ENCODE data around the gene RASSF3.

RASSF3 gene

DNA sequence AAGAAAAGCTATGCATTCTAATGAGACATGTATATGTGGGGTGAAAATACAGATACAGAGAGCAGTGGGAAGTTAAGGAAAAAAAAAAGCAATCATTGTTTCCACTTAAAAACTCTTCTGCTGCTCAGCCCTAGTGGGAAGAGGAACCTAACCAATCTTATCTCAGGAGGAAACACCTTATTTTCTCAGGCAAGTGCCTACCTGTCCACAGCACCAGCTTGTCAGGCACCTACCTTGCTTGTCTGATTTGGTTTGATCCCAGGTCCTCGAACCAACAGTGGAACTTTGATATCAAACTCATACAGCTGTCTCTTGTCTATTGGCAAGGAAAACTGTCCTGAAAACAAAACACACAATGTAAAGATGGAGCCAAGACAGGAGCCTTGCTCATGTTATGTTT, 126.5 kb downstream of the RASSF3 start:
- no peak for DNase-seq

DNA sequence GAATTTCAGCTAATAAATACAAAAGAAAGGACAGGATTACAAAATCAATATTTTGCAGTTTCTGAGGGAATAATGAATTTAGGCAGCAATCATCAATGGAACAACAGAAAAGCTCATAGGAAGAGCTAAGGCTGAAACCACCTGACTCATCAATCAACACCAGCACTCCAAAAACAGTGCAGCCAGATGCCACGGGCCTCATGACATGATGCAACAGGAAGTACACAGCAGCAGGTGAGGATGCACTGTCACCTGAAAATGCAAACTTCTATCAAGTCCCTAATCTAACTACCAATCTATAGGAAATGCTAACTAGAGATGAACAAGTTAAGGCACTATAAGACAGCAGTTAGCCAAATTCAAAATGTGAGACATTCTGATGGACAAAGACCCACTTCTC, 127.2 kb downstream of the RASSF3 start:
- no peak for DNase-seq

DNA sequence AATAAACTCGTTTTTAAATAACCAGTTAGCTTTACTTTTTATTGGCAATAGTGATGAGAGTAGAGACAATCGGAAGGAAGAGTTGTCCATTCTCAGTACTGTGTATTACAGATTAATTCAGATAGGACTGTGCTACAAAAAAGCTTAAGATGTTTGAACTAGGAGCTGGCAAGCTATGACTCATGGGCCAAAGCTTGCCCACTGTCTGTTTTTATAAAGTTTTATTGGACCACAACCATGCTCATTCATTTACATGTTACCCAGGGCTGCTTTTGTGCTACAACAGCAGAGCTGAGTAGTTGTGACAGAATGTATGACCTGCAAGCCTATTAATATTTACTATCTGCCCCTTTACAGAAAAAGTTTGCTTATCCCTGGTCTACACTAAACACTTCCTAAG, 129.5 kb downstream of the RASSF3 start:
- DNase-seq: no peak

DNA sequence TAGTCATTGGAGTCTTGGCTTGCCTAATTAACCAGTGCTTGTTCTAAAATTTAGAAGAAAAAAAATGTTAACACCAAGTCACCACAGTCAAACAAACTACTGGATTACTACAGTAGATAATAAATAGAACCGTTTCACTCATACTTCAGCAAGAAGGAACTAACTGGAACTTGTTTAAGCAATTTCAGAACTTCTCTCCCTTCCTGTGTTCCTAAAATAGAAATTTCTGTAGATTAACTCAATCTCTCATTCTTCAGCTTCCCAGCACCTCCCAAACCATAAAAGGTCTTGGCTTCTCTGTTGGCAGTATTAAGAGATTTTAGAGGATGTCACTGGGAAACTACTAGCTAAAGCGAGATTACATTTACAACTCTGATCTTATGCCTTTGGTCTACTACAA, 130.4 kb downstream of the RASSF3 start:
- DNase-seq: no peak

DNA sequence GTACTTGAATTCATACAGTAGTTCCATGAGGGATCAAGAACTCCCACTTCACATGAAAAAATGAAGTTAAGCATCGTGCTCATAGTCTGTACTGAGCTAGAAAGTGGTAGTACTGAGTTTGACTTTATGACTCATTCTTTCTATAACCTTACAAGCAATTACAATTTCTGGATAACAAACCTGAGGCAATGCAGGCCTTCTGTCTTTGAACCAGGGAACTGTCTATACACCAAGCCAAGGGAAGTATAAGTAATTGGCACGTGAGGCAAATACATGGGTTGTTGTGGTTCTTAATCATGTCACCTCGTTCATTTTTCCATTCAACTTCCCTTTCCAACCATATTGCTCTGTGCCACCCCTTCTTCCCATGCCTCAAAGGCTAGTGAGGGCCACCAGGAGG, 132.1 kb downstream of the RASSF3 start:
- no peak for DNase-seq

DNA sequence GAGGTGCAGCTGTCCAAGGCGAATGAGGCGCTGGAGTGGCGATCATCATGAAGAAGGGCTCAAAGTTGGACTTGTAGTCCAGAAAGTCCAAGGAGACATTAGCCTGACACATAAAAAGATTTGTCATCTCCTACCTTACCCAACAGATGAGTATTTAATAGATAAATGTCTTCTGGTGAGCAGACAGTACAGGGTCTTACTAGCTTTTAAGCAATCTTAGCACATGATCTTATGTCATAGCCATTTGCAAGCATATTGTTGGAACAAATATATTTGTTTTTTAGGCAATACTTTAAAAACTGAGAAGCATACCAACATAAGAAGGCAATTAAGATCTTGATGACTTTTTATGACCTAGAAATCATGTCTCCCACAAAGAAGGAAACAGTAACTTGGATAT, 132.9 kb downstream of the RASSF3 start:
- no peak for DNase-seq

DNA sequence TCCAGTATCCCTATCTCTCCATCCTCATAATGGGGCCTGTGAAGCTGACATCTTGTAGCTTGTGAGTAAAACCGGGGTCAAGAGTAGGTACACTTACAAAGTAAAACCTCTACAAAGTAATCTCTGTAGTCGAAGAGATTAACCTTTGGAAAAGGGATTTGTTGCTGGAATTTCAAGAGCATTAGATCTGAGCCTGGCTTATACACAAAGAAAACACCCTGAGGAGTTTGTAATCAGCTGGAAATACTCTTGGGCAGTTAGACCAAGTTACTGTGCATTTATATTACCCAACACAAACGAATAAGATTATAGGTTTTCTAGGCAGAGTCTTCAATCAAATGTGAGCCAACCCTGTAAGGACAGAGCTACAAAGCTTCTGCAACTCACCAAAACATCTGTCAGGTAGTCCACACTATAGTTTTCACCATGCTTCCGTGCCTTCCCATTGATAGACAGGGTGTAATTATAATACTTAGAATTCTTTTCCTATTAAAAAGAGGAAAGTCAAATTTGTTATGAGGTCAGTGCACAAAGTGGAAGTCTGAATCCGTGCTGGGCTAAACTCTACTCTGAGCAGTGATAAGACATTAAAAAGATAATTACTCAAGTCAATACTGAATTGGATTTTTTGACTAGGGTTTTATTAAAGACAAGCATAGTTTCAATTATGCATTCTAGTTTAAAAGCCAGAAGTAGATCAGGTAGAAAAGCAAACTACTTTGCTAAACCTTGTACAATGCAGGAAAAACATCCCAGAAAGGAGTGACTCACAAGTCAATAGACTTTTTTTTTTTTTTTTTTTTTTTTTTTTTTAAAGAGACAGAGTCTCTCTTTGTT, 134.3 kb downstream of the RASSF3 start:
- DNase-seq: no peak

DNA sequence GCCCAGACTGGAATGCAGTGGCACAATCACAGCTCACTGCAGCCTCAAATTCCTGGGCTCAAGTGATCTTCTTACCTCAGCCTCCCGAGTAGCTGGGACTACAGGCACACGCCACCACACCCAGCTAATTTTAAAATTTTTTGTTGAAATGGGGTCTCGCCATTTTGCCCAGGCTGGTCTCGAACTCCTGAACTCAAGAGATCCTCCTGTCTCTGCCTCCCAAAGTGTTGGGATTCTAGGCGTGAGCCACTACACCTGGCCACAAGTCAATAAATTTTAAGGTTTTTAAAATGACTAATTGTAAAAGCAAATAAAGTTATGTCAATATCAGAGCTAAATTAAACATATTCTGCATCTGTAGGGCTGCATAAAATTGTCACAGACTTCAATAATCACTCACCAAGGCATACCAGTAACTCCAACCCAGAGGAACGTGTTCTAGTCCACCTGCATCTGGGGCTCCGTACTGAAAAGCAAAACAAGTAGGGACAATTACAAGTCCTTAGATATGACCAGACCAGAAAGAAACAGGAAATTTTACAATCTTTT, 135.0 kb downstream of the RASSF3 start:
- DNase-seq: no peak

DNA sequence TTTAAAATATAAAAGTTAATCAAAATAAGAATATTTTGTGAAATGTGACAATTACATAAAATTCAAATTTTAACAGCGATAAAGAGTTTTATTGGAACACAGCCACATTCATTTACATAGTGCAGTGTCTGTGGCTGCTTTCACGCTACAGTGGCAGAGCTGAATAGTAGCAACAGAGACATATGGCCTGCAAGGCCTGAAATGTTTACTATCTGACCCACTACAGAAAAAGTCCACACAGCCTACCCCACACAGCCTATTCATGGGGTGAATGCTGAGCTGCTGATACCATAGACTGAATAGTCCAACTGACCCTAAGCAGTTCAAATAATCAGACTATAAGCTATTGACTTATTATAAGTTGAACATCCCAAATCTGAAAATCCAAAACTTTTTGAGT, 135.7 kb downstream of the RASSF3 start:
- no peak for DNase-seq

DNA sequence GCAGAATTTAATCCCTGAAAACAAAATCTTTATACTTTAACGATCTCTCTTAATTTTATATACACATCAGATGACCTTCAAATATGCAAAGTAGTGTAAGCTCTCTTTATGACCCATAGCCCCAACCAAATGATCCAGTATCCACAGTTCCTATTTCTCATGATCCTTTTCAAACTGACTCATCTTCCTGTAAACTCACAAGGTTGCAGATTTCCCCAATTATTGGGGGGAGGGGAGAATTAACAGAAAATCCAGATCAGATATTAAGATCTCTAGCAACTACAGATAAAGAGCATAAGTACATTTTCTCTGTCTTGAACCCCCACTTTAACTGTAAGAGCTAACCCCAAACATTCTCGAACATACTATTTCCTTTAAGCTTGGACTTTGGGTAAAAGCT, 136.4 kb downstream of the RASSF3 start:
- no peak for DNase-seq
